Body of pancreas (tissue), 4 donors: ENCODE results near the gene ABCC12. TPM values are rescaled to one million over a fixed set of nuclear protein-coding genes. Genes with fewer than 3 reads are reported as not detected.

Experiments used
- ATAC-seq: fragments of 150-250 bp; one replicate; pipeline ENCODE4 v1.9.1; 2016
- DNase-seq, 4 donors: peaks; one replicate each; pipeline ENCODE4 v3.0.0-alpha.2; 2019
- H3K27ac ChIP-seq, 4 donors: fragments of 200-600 bp; sonication (generic); 1 replicate in 3 of 4; 2 replicates in 1 of 4; pipeline versions ENCODE4 v1.5.1 to v1.6.1; 2016 to 2019; ENCODE audit warnings: mild to moderate bottlenecking in 1 of 4, mixed read lengths in 1 of 4, moderate library complexity in 1 of 4
- H3K27me3 ChIP-seq, 2 donors: fragments of 200-600 bp; sonication (generic); one replicate each; pipeline ENCODE4 v1.6.0; 2016; ENCODE audit warnings: mild to moderate bottlenecking in 1 of 2
- H3K36me3 ChIP-seq, 2 donors: fragments of 200-600 bp; sonication (generic); replicated peaks in 1 of 2; 2 replicates each; pipeline ENCODE4 v1.5.1; 2016; ENCODE audit warnings: low read depth in 2 of 2; ENCODE audit not compliant: insufficient read depth in 1 of 2
- H3K4me1 ChIP-seq: fragments of 200-600 bp; sonication (generic); one replicate; pipeline ENCODE4 v1.6.0; 2016
- H3K4me3 ChIP-seq, 2 donors: fragments of 200-600 bp; sonication (generic); 1 replicate in 1 of 2; 2 replicates in 1 of 2; pipeline ENCODE4 v1.5.1; 2016 to 2019
- H3K9me3 ChIP-seq, 3 donors: fragments of 200-600 bp; sonication (generic); 1 replicate in 2 of 3; 2 replicates in 1 of 3; pipeline ENCODE4 v1.5.1; 2016
- POLR2A ChIP-seq, 3 donors: fragments of 450-650 bp; IDR thresholded peaks; one replicate each; pipeline ENCODE4 v1.6.1; 2016; ENCODE audit warnings: antibody characterized with exemption in 3 of 3, mild to moderate bottlenecking in 2 of 3
- WGBS, 2 donors: methylation state at CpG; one replicate each; pipeline ENCODE4 v1.1.5; 2017; 5-methylcytosine and 5-hydroxymethylcytosine counted together
- intact Hi-C: fragments of 100-400 bp; cut with DNase I; formaldehyde crosslinking; loops from one replicate; pipeline ENCODE4 v1.15.1; 2023
- total RNA-seq, 2 donors: library from RNA; depleted of rRNA; stranded (reverse); fragments of >200 nt; gene quantifications; one replicate each; pipeline ENCODE4 v1.1.0, GENCODE V29; 2016
- TF ChIP-seq, protein P1 (sequence below), 7 experiments: fragments of 450-650 bp in 4 of 7; fragments of 200-600 bp in 3 of 7; sonication (generic) in 3 of 7; IDR thresholded peaks; one replicate each; pipeline ENCODE4 v1.5.1; 2016 to 2019; ENCODE audit warnings: antibody characterized with exemption in 7 of 7

Gene ABCC12
- total RNA-seq, result not detected

DNA sequence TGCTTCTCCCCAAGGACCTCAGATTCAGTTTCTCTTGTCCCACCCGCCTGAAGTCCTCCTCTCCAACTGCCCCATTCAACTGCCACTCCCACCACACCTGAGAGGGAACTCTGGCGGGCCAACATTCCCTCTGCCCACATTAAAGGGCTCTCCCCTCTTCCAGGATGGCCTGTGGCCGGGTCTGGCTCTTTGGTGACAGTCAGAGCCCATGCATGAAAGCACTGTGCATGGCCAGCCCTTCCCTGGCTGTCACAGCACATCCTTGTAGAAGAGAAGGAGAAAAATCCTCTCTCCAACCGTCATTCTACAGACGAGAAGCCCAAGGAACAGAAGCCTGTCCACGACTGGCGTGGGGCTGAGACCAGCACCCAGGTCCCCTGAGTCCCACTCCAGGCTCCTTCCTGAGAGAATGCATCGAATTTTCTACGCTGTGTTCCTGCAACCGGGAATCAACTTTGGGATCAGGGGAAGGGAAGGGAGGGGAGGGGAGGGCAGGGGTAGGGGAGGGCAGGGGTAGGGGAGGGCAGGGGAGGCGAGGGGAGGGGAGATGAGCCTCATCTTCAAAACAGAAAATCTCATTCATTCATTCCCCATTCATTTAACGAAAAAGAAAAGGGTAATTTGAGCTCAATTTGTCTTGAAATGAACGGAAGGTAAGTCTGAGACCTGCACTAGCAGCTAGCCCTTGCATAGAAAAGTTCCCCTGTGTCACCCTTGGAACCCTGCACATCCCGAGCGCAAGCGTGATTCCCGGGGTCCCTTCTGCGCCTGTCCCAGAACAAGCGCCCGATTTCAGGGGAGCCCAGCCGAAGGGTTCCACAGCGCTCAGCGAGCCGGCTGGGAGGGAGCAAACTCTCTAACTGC, at the start of gene ABCC12:
TSS of gene ABCC12 (minus strand) at position 68 of the 864 bp plus-strand sequence. CDS start 9,569 bp downstream, outside the sequence.
- no peak for ATAC-seq
- 61 to 64% methylated on average over 24 of the region's 24 CpGs for WGBS, 2 donors

DNA sequence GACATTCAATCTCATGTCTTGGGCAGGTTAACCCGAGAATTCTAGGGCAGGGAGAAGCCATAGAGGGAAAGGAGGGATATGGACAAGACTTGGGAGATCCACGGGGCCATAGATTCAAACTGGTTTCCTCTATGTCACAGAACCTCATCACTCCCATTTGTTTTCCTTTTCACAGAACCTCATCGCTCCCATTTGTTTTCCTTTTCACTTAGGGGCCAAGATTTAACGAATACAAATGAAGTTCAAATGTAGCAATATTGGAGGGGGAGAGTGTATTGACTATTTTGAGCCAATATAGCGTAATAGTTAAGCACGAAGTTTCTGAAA, 49.0 kb upstream of the ABCC12 start:
- TF ChIP-seq, protein P1, sequence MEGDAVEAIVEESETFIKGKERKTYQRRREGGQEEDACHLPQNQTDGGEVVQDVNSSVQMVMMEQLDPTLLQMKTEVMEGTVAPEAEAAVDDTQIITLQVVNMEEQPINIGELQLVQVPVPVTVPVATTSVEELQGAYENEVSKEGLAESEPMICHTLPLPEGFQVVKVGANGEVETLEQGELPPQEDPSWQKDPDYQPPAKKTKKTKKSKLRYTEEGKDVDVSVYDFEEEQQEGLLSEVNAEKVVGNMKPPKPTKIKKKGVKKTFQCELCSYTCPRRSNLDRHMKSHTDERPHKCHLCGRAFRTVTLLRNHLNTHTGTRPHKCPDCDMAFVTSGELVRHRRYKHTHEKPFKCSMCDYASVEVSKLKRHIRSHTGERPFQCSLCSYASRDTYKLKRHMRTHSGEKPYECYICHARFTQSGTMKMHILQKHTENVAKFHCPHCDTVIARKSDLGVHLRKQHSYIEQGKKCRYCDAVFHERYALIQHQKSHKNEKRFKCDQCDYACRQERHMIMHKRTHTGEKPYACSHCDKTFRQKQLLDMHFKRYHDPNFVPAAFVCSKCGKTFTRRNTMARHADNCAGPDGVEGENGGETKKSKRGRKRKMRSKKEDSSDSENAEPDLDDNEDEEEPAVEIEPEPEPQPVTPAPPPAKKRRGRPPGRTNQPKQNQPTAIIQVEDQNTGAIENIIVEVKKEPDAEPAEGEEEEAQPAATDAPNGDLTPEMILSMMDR (IDR thresholded peaks at IDR 0.05), result no peak
- no peak for TF ChIP-seq POLR2A (IDR thresholded peaks at IDR 0.05)
- Histone ChIP-seq H3K27me3 (no peaks in the 10 kb centered on the region), H3K4me1 (peaks cover 31% of the 10 kb centered on the region), H3K9me3 (no peaks in the 10 kb centered on the region), H3K27ac (peak overlapping the region in 2 of 4 donors; percentile 15 to 47), H3K4me3 (no peak overlapping the region), H3K36me3 (no peaks in the 10 kb centered on the region)
- 42 to 53% methylated on average over 6 of the region's 6 CpGs for WGBS, 2 donors
- no peak for DNase-seq
- no peak for ATAC-seq
- intact Hi-C loops, result no loop called here

More for the DNA sequence above, at the start of gene ABCC12:
- Histone ChIP-seq H3K4me3 (no peak within 1 kb of the TSS), H3K27me3 (no peaks in the 10 kb centered on the region), H3K27ac (no peak within 1 kb of the TSS), H3K4me1 (no peaks in the 10 kb centered on the region), H3K9me3 (no peaks in the 10 kb centered on the region), H3K36me3 (no peaks in the 10 kb centered on the region)
- intact Hi-C loops, result no loop called here
- no peak for TF ChIP-seq POLR2A (IDR thresholded peaks at IDR 0.05)
- TF ChIP-seq, protein P1 (IDR thresholded peaks at IDR 0.05), result no peak
- DNase-seq, result no peak

DNA sequence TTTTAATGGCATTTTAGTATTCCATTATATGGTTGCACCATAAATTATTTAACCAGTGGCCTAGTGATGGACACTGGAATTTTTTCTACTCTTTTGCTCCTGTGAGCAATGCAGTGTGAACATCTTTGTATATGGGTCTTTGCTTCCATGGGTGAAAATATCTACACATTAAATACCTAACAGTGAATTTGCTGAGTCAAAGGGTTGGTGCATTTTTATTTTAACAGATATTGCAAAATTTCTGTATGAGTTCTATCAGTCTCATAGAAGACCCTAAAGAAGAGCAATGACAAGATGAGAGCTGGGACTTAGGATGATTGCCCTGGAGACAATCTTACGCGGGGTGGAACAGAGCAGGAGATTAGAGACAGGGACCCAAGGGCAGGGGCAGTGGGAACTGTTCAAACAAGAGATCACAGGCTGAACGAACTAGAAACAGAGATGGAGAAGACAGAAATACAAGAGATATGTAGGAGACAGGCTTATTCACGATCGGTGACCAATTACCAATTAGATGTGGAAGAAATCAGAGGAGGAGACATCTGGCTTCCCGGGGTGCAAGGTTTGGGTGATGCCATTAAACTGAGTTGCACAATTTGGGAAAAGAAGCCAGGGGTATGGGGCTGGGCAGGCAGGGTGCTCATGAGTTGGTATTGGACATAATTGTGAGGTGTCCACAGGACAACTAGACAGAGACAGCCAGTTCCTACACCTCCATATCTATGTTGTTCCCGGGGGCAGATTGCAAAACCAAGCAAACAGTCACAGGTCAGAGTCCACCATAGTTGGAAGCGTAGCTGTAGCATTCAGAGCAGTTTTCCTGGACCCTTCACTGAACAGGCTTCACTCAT, 48.4 kb upstream of the ABCC12 start:
- intact Hi-C loops, result no loop called here
- DNase-seq (peak; percentile 55 to 75 (median 70)), ATAC-seq (peak; percentile 97)
- Histone ChIP-seq H3K4me1 (peaks cover 31% of the 10 kb centered on the region), H3K9me3 (no peaks in the 10 kb centered on the region), H3K27me3 (no peaks in the 10 kb centered on the region), H3K27ac (peak overlapping the region in 2 of 4 donors; percentile 15 to 47), H3K4me3 (no peak overlapping the region), H3K36me3 (no peaks in the 10 kb centered on the region)
- WGBS, 2 donors, result 43 to 47% methylated on average over 8 of the region's 8 CpGs
- no peak for TF ChIP-seq POLR2A (IDR thresholded peaks at IDR 0.05)
- TF ChIP-seq, protein P1 (IDR thresholded peaks at IDR 0.05), result no peak

DNA sequence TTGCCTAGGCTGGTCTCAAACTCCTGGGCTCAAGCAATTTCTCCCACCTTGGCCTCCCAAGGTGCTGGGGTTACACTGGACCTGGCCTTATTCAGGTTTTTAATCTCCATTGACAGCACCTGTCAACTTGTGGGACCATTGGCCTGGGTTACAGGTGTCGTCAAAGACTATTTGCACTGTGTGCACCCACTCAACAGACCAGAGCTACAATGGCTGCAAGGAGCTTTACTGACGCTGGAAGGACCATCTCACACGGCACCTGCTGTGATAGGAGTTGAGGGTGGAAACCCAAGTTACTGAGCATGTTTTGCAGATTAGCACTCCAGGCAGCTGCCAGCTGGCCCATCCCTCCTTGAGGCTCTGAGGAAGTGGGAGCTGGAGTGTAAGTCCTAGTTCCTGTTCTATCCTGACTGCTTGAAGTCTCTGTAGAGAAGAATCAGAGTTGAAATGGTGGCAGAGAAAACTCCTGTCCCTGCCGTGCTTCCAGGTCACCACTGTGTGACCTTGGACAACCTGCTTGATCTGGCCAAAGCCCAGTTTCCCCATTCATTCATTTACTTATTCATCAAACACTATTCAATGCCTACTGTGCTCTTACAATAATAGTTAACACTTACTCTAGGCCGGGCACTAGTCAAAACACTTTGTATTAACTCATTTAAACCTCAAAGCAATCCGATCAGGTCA, 45.9 kb upstream of the ABCC12 start:
- WGBS, 2 donors, result 37 to 39% methylated on average over 4 to 6 of the region's 6 CpGs
- H3K27ac ChIP-seq, result no peak overlapping the region
- H3K9me3 ChIP-seq, result no peaks in the 10 kb centered on the region
- ATAC-seq (no peak), DNase-seq (peak; percentile 15 to 43 (median 23))
- no peaks in the 10 kb centered on the region for H3K27me3 ChIP-seq
- intact Hi-C loops, result no loop called here
- H3K4me3 ChIP-seq, result no peak overlapping the region
- H3K36me3 ChIP-seq, result no peaks in the 10 kb centered on the region
- peaks cover 31% of the 10 kb centered on the region for H3K4me1 ChIP-seq
- TF ChIP-seq, protein P1 (IDR thresholded peaks at IDR 0.05), result no peak
- TF ChIP-seq POLR2A (IDR thresholded peaks at IDR 0.05), result no peak
